Endothelial cell of umbilical vein (primary cell): ENCODE results near the gene EZR. TPM values are rescaled to one million over a fixed set of nuclear protein-coding genes. Genes with fewer than 3 reads are reported as not detected.

Source experiments
- BruUV-seq: library from RNA; stranded (reverse); fragments of 400-500 nt; replicated peaks from 2 replicates; lab custom pipeline; 2021; lab: Mats Ljungman, UMichigan
- CTCF ChIA-PET: fragments of 300-600, 350-600 bp; sonication (Branson Sonifier 250); formaldehyde crosslinking; loops from one replicate; lab custom pipeline; 2021; ENCODE audit warnings: antibody characterized with exemption, inconsistent platforms; lab: Charles Lee
- POLR2A ChIA-PET: fragments of 300-600, 350-600 bp; sonication (Branson Sonifier 250); formaldehyde crosslinking; loops from one replicate; lab custom pipeline; 2021; ENCODE audit warnings: antibody characterized with exemption, inconsistent platforms; lab: Charles Lee
- DNase-seq: peaks from one replicate; pipeline ENCODE4 v3.0.0-alpha.2; 2011; ENCODE audit warnings: low read depth, low spot score
- FAIRE-seq: peaks from 2 replicates; lab custom pipeline; 2011; peaks lifted over from hg19 to GRCh38; lab: Jason Lieb, UNC
- H2AFZ ChIP-seq: 2 replicates; pipeline ENCODE4 v1.6.0; 2012; ENCODE audit warnings: low read depth, low read length, control low read depth, inconsistent platforms
- H3K27ac ChIP-seq: 2 replicates; pipeline ENCODE4 v1.5.1; 2011; ENCODE audit warnings: low read depth, mild to moderate bottlenecking, control low read depth, low read length, moderate library complexity; ENCODE audit not compliant: insufficient read depth
- H3K27me3 ChIP-seq, 2 experiments: 2 replicates each; pipeline versions ENCODE4 v1.6.0 to v1.6.1; 2011; ENCODE audit warnings: low read length in 2 of 2, mixed read lengths in 1 of 2; ENCODE audit not compliant: control insufficient read depth in 2 of 2, insufficient read depth in 2 of 2
- H3K36me3 ChIP-seq, 2 experiments: 2 replicates in 1 of 2; 3 replicates in 1 of 2; pipeline ENCODE4 v1.5.1; 2011; ENCODE audit warnings: low read length in 2 of 2, mild to moderate bottlenecking in 1 of 2, moderate library complexity in 1 of 2; ENCODE audit not compliant: control insufficient read depth in 2 of 2, insufficient read depth in 2 of 2; ENCODE audit errors: extremely low read depth in 1 of 2
- H3K4me1 ChIP-seq: 3 replicates; pipeline ENCODE4 v1.5.1; 2011; ENCODE audit warnings: mild to moderate bottlenecking, low read length; ENCODE audit not compliant: control insufficient read depth, insufficient read depth; ENCODE audit errors: extremely low read depth
- H3K4me2 ChIP-seq: 2 replicates; pipeline ENCODE4 v1.6.1; 2011; ENCODE audit warnings: low read length, control low read depth, mixed read lengths; ENCODE audit not compliant: insufficient read depth
- H3K4me3 ChIP-seq, 3 experiments: fragments of 200-600 bp in 1 of 3; sonication (generic), shearing (Covaris generic) in 1 of 3; replicated peaks in 1 of 3; 2 replicates each; pipeline ENCODE4 v1.5.1; 2011 to 2016; ENCODE audit warnings: control low read depth in 3 of 3, low read length in 3 of 3, mild to moderate bottlenecking in 2 of 3, inconsistent platforms in 1 of 3, low read depth in 1 of 3, moderate library complexity in 1 of 3; ENCODE audit not compliant: insufficient read depth in 1 of 3
- H3K79me2 ChIP-seq: 2 replicates; pipeline ENCODE4 v1.6.0; 2012; ENCODE audit warnings: low read length, inconsistent platforms; ENCODE audit not compliant: control insufficient read depth, insufficient read depth
- H3K9ac ChIP-seq: replicated peaks from 2 replicates; pipeline ENCODE3; 2011; ENCODE audit warnings: low read length, control low read depth; ENCODE audit not compliant: insufficient read depth; ENCODE audit errors: extremely low read depth
- H3K9me1 ChIP-seq: replicated peaks from 3 replicates; pipeline ENCODE4 v1.6.0; 2011; ENCODE audit warnings: mild to moderate bottlenecking, low read length; ENCODE audit not compliant: control insufficient read depth, insufficient read depth; ENCODE audit errors: extremely low read depth
- H3K9me3 ChIP-seq: replicated peaks from 2 replicates; pipeline ENCODE4 v1.5.1; 2012; ENCODE audit warnings: low read length, inconsistent platforms; ENCODE audit not compliant: control insufficient read depth, insufficient read depth
- H4K20me1 ChIP-seq: replicated peaks from 2 replicates; pipeline ENCODE3; 2011; ENCODE audit warnings: mild to moderate bottlenecking, low read length; ENCODE audit not compliant: control insufficient read depth, insufficient read depth; ENCODE audit errors: extremely low read depth
- EZH2 ChIP-seq: IDR thresholded peaks from 2 replicates; pipeline ENCODE4 v1.6.1; 2012; ENCODE audit warnings: borderline replicate concordance, low read depth, mild to moderate bottlenecking, moderate library complexity, low read length, inconsistent platforms; ENCODE audit not compliant: severe bottlenecking
- FOS ChIP-seq: IDR thresholded peaks from 2 replicates; pipeline ENCODE4 v1.6.1; 2011; ENCODE audit warnings: mild to moderate bottlenecking, low read length, moderate library complexity, borderline replicate concordance; ENCODE audit not compliant: insufficient read depth
- GATA2 ChIP-seq: IDR thresholded peaks from 2 replicates; pipeline ENCODE4 v1.7.0; 2011; ENCODE audit warnings: low read depth, mild to moderate bottlenecking, moderate library complexity, mixed read lengths, low read length; ENCODE audit not compliant: insufficient read length, insufficient read depth
- JUN ChIP-seq: IDR thresholded peaks from 2 replicates; pipeline ENCODE4 v1.6.1; 2011; ENCODE audit warnings: borderline replicate concordance, low read depth; ENCODE audit not compliant: insufficient read length, insufficient read depth
- MYC ChIP-seq: IDR thresholded peaks from one replicate; pipeline ENCODE4 v1.6.1; 2011; ENCODE audit warnings: mild to moderate bottlenecking, low read depth, low read length
- POLR2A ChIP-seq: IDR thresholded peaks from 2 replicates; pipeline ENCODE4 v1.6.1; 2012; ENCODE audit warnings: low read depth, mild to moderate bottlenecking, control low read depth, low read length
- POLR2AphosphoS5 ChIP-seq: IDR thresholded peaks from 2 replicates; pipeline ENCODE4 v1.6.1; 2012; ENCODE audit warnings: low read depth, mild to moderate bottlenecking, control low read depth, low read length, moderate library complexity; ENCODE audit not compliant: insufficient read depth
- dilution Hi-C: fragments of 300-500 bp; cut with MboI; formaldehyde crosslinking; loops from one replicate; pipeline ENCODE4 v1.15.0; 2019; ENCODE audit warnings: low sequenced_read_pairs; ENCODE audit not compliant: extremely low pct_ligation_motif_present
- intact Hi-C: fragments of 100-400 bp; cut with micrococcal nuclease; formaldehyde crosslinking; loops from one replicate; pipeline ENCODE4 v1.10.0; 2022
- polyA plus RNA-seq, 4 experiments: library from polyadenylated mRNA; depleted of rRNA in 3 of 4; stranded (reverse) in 3 of 4; unstranded in 1 of 4; fragments of >200 nt; gene quantifications; 2 replicates each; pipeline versions ENCODE4 v1.2.1 to v1.2.3, GENCODE V29; 2011 to 2012; ENCODE audit warnings: missing spikeins in 1 of 4
- total RNA-seq: library from RNA; stranded (reverse); gene quantifications from 2 replicates; pipeline ENCODE4 v1.2.3, GENCODE V29; 2021
- TF ChIP-seq, protein P1 (sequence below): IDR thresholded peaks from 2 replicates; pipeline ENCODE4 v1.6.1; 2011; ENCODE audit not compliant: insufficient read depth, insufficient read length
- TF ChIP-seq, protein P2 (sequence below), 2 donors: IDR thresholded peaks; 1 replicate in 1 of 2; 2 replicates in 1 of 2; pipeline ENCODE4 v1.5.1; 2011; ENCODE audit warnings: low read length in 2 of 2, mild to moderate bottlenecking in 2 of 2, moderate library complexity in 2 of 2, control low read depth in 1 of 2, inconsistent platforms in 1 of 2, low read depth in 1 of 2; ENCODE audit not compliant: insufficient read depth in 1 of 2; ENCODE audit errors: extremely low read depth in 1 of 2

Gene EZR
- total and polyA plus RNA-seq, 2 donors (not counting 3 experiments of a cell fraction or from before 2014, with no cell fraction given) = 58.5 to 108 TPM

DNA sequence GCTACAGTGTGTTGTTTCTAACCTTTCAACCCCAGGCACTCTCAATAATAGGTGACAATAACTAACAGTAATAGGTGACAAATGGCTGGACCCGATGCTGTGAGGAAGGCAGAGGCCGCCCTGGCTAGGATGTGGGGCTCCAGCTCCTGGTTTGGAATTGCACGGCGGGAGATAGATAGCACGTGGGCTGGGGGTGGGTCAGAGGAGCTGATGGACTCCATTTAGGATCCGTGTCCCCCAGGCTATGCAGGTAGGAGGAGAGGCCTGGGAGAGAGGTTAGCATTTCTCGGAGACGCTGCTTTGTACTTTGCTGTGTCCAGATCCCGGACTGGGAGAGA, 61.4 kb downstream of the EZR start:
- no peak overlapping the region for H3K27ac ChIP-seq
- no peak overlapping the region for H3K4me2 ChIP-seq

DNA sequence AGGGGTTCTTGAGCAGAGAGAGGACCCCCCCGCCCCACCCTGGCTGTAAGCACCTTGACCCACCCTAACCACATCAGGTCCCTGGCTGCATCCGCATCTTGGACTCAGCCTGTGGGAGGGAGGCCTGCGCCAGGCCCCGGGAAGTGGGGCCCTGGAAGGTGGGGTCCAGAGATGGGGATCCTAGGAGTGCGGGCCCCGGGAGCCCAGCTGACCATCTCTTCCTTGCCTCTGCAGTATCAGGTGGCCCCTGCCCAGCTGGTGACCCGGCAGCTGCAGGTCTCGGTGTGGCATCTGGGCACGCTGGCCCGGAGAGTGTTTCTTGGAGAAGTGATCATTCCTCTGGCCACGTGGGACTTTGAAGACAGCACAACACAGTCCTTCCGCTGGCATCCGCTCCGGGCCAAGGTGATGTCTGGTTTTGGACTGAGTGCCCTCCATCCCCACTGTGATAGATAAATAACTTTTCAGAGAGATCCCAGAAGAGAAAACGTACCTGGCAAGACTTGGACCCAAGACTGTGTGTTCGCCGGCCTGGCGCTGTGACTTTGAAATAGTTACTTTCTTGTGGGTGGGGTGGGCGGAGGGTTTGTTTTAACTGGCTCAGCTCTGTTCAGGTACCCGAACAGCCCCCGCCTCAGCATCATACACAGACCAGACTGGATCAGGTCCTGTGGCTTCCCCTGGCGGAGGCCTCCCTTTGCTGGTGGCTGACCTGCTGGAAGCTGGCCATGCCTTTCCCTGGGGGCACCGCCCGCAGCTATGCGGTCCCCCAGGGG, 62.0 kb downstream of the EZR start:
- no TSS peak for BruUV-seq
- H3K4me3 ChIP-seq = no peak overlapping the region

More for the DNA sequence above, 61.4 kb downstream of the EZR start:
- ChIA-PET CTCF (no interaction called here), POLR2A (no interaction called here)
- FAIRE-seq (no peak), DNase-seq (no peak)
- TF ChIP-seq GATA2 (no peak), MYC (no peak), POLR2A (no peak)
- no TSS peak for BruUV-seq
- H3K36me3 ChIP-seq = no peaks in the 10 kb centered on the region
- H3K79me2 ChIP-seq = no peaks in the 10 kb centered on the region
- no peaks in the 10 kb centered on the region for H3K9me3 ChIP-seq
- intact Hi-C loops (no loop called here), dilution Hi-C loops (no loop called here)
- H3K9ac ChIP-seq = no peak overlapping the region
- no peak overlapping the region for H3K4me3 ChIP-seq
- H3K9me1 ChIP-seq = no peaks in the 10 kb centered on the region
- no peaks in the 10 kb centered on the region for H4K20me1 ChIP-seq
- no peak overlapping the region for H2AFZ ChIP-seq
- H3K27me3 ChIP-seq = no peaks in the 10 kb centered on the region
- H3K4me1 ChIP-seq = no peaks in the 10 kb centered on the region

More for the DNA sequence above, 62.0 kb downstream of the EZR start:
- no peak for FAIRE-seq
- no peaks in the 10 kb centered on the region for H4K20me1 ChIP-seq
- POLR2A ChIA-PET = no interaction called here
- no peaks in the 10 kb centered on the region for H3K9me1 ChIP-seq
- H3K27ac ChIP-seq = no peak overlapping the region
- no peaks in the 10 kb centered on the region for H3K4me1 ChIP-seq
- H3K4me2 ChIP-seq = no peak overlapping the region
- dilution Hi-C loops (no loop called here), intact Hi-C loops (no loop called here)
- CTCF ChIA-PET = no interaction called here
- H3K27me3 ChIP-seq = no peaks in the 10 kb centered on the region
- H3K9me3 ChIP-seq = no peaks in the 10 kb centered on the region
- no peaks in the 10 kb centered on the region for H3K36me3 ChIP-seq
- H2AFZ ChIP-seq = no peak overlapping the region
- H3K79me2 ChIP-seq = no peaks in the 10 kb centered on the region
- no peak for TF ChIP-seq POLR2AphosphoS5
- no peak for TF ChIP-seq MYC
- TF ChIP-seq, protein P1, sequence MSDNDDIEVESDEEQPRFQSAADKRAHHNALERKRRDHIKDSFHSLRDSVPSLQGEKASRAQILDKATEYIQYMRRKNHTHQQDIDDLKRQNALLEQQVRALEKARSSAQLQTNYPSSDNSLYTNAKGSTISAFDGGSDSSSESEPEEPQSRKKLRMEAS = no peak
- TF ChIP-seq JUN = no peak
- no peak for TF ChIP-seq GATA2
- TF ChIP-seq FOS = no peak
- TF ChIP-seq EZH2 = no peak
- TF ChIP-seq, protein P2, sequence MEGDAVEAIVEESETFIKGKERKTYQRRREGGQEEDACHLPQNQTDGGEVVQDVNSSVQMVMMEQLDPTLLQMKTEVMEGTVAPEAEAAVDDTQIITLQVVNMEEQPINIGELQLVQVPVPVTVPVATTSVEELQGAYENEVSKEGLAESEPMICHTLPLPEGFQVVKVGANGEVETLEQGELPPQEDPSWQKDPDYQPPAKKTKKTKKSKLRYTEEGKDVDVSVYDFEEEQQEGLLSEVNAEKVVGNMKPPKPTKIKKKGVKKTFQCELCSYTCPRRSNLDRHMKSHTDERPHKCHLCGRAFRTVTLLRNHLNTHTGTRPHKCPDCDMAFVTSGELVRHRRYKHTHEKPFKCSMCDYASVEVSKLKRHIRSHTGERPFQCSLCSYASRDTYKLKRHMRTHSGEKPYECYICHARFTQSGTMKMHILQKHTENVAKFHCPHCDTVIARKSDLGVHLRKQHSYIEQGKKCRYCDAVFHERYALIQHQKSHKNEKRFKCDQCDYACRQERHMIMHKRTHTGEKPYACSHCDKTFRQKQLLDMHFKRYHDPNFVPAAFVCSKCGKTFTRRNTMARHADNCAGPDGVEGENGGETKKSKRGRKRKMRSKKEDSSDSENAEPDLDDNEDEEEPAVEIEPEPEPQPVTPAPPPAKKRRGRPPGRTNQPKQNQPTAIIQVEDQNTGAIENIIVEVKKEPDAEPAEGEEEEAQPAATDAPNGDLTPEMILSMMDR (IDR thresholded peaks at IDR 0.05; ENCODE audit: extremely low read depth in 1 of 2, insufficient read depth in 1 of 2, low read depth in 1 of 2, low read length in 2 of 2) = no peak
- TF ChIP-seq POLR2A = no peak
- no peak for DNase-seq
- H3K9ac ChIP-seq = no peak overlapping the region
